Measurements from ENCODE around the gene UBE2N.
"Not testable (repeated sequence)": the region's sequence is repeated elsewhere in the genome, so short reads cannot be mapped to it uniquely, and the experiment has no call there.

Gene UBE2N

GRCh38 chr12:93378196-93378997 lies 63.4 kb downstream of the UBE2N start:
- peak overlapping the region; percentile 75 for H3K4me3 ChIP-seq (ENCODE audit: low read depth, low read length)
- not testable (repeated sequence) for H3K36me3 ChIP-seq (ENCODE audit: control insufficient read depth in 2 of 2, insufficient read depth in 1 of 2, low read length in 2 of 2); H3K9me3 ChIP-seq (ENCODE audit: control insufficient read depth, insufficient read depth, low read depth, low read length)
- H3K4me1 ChIP-seq (ENCODE audit: control insufficient read depth, insufficient read depth, low read length): peaks cover 10% of the 10 kb centered on the region
- ChIA-PET POLR2A (interaction anchor here (0.7 kb wide), 1 partner anchor 363 kb away, joined by 3 read pairs; no protein-coding TSS in a partner anchor), CTCF (interaction anchor here (1.1 kb wide), 1 partner anchor 358 kb away, joined by 3 read pairs; no protein-coding TSS in a partner anchor)
- peak overlapping the region; percentile 74 for H3K27ac ChIP-seq (ENCODE audit: extremely low read depth, low read depth, low read length)
- TF ChIP-seq KLF10 (tag by site-specific recombination; IDR thresholded peaks at IDR 0.05) (peak; percentile 21; the same call in 1 of the 2 replicates), ZNF677 (tag by site-specific recombination; IDR thresholded peaks at IDR 0.05) (0 out of 2 replicates have a peak, but pooled peaks have one; percentile 46), ZNF423 (tag by site-specific recombination; IDR thresholded peaks at IDR 0.05) (peak; percentile 43; the same call in 1 of the 2 replicates), PATZ1 (tag by site-specific recombination; IDR thresholded peaks at IDR 0.05) (peak; percentile 38), ZNF692 (tag by site-specific recombination; IDR thresholded peaks at IDR 0.05) (peak; percentile 87; the same call in 1 of the 2 replicates), SP2 (tag by site-specific recombination; IDR thresholded peaks at IDR 0.05) (peak; percentile 74), ZBTB8A (tag by site-specific recombination; IDR thresholded peaks at IDR 0.05) (peak; percentile 94), KLF9 (tag by site-specific recombination; IDR thresholded peaks at IDR 0.05; ENCODE audit: low read depth) (0 out of 2 replicates have a peak, but pooled peaks have one; percentile 14), ZEB2 (tag by site-specific recombination; IDR thresholded peaks at IDR 0.05) (peak; percentile 31; the same call in 1 of the 2 replicates), ZBTB48 (tag by site-specific recombination; IDR thresholded peaks at IDR 0.05) (peak; percentile 77), ZSCAN30 (tag by site-specific recombination; IDR thresholded peaks at IDR 0.05) (0 out of 2 replicates have a peak, but pooled peaks have one; percentile 1), ZFP37 (tag by site-specific recombination; IDR thresholded peaks at IDR 0.05) (peak; percentile 29; the same call in 1 of the 2 replicates), ZBTB20 (tag by site-specific recombination; IDR thresholded peaks at IDR 0.05) (peak; percentile 95), ZFP69B (tag by site-specific recombination; IDR thresholded peaks at IDR 0.05) (peak; percentile 45; the same call in 1 of the 2 replicates), ZIC2 (tag by site-specific recombination; IDR thresholded peaks at IDR 0.05) (peak; percentile 15; the same call in 1 of the 2 replicates), ZNF501 (tag by site-specific recombination; IDR thresholded peaks at IDR 0.05) (0 out of 2 replicates have a peak, but pooled peaks have one; percentile 29), ZNF398 (tag by site-specific recombination; IDR thresholded peaks at IDR 0.05) (peak; percentile 77), ZBTB11 (tag by site-specific recombination; conservative IDR thresholded peaks at IDR 0.05; ENCODE audit: low read depth) (peak; percentile 27; the same call in 1 of the 2 replicates), PRDM1 (tag by site-specific recombination; IDR thresholded peaks at IDR 0.05) (peak; percentile 89), ZNF366 (tag by site-specific recombination; conservative IDR thresholded peaks at IDR 0.05) (peak; percentile 94), YY2 (tag by site-specific recombination; IDR thresholded peaks at IDR 0.05) (0 out of 2 replicates have a peak, but pooled peaks have one; percentile 10), ZNF335 (tag by site-specific recombination; conservative IDR thresholded peaks at IDR 0.05) (peak; percentile 97), SP3 (tag by site-specific recombination; IDR thresholded peaks at IDR 0.05) (0 out of 2 replicates have a peak, but pooled peaks have one; percentile 8), GLIS2 (tag by site-specific recombination; IDR thresholded peaks at IDR 0.05) (0 out of 2 replicates have a peak, but pooled peaks have one; percentile 3), KLF8 (tag by site-specific recombination; IDR thresholded peaks at IDR 0.05) (0 out of 2 replicates have a peak, but pooled peaks have one; percentile 25), PBX3 (CRISPR knock-in tag; IDR thresholded peaks at IDR 0.05) (0 out of 2 replicates have a peak, but pooled peaks have one; percentile 12)

Measured in HEK293 (cell line).